NCI-H1105 (cell line): ENCODE data around the gene OLFM1.
A peak's percentile ranks its signal among the peaks of the same experiment; 100 is the strongest.

Experiments used
- DNase-seq: peaks from one replicate; lab custom pipeline; 2025; lab: John Stamatoyannopoulos, UW

OLFM1 gene

DNA sequence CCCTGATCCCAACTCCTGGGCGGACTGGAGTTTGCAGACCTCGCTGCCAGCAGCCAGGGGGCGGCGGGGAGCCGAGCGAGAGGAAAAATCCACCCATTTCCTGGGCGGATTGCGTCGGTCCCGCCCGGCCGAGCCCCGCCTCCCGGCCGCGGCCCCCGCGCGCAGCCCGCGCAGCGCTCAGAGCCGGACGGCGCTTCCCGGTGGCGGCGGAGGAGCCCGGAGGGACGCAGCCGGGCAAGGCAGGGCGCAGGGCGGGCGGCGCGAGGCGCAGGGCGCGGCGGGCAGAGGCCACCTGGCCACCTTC lies at the start of gene OLFM1:
OLFM1 (plus strand) TSS at position 180 of the 304 bp plus-strand sequence. CDS start 322 bp downstream, outside the sequence.
- DNase-seq: peak; percentile 79

- DNase-seq: no peak
Measured at GRCh38 chr9:135038331-135038730, 49.1 kb upstream of the OLFM1 start.

DNA sequence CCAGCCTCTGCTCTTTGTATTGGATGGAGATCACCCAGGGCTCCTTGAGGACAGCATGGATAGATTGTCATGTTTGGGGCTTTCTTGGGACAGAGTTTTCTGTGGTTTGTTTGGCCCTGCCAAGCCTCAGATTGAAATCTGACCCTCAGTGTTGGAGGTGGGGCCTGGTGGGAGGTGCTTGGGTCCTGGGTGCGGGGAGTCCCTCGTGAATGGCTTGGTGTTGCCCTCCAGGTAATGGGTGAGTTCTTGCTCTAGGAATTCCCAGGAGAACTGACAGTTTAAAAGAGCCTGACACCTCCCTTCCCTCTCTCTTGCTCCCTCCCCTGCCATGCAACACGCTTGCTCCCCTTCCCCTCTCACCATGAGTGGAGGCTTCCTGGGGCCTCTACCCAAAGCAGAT lies 48.6 kb upstream of the OLFM1 start:
- no peak for DNase-seq

DNA sequence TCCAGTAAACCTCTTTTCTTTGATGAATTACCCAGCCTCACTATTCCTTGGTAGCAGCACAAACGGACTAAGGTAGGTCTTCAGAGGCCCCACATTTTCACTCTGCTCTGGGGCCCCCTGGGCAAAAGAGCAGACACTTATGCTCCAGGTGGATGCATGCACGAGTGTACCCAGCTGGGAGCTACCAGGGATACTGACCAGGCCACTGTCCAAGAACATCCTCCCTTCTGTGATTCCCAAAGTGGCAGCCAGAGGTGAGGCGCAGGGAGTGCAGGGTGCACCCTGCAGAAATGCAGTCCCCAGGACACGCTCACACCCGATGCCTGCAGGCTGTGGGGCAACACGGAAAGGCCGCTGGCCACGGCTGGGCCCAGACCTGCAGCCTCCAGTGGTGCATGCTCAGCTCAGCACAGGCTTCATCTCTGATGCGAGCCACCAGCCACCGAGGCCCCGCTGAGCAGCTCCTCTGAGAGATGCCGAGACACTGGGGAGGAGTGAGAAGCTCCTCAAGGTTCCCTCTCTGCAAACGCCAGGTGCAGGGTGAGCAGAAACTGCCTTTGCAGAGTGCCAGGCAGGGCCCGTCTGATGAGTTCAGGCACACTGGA lies 48.1 kb upstream of the OLFM1 start:
- DNase-seq: no peak

DNA sequence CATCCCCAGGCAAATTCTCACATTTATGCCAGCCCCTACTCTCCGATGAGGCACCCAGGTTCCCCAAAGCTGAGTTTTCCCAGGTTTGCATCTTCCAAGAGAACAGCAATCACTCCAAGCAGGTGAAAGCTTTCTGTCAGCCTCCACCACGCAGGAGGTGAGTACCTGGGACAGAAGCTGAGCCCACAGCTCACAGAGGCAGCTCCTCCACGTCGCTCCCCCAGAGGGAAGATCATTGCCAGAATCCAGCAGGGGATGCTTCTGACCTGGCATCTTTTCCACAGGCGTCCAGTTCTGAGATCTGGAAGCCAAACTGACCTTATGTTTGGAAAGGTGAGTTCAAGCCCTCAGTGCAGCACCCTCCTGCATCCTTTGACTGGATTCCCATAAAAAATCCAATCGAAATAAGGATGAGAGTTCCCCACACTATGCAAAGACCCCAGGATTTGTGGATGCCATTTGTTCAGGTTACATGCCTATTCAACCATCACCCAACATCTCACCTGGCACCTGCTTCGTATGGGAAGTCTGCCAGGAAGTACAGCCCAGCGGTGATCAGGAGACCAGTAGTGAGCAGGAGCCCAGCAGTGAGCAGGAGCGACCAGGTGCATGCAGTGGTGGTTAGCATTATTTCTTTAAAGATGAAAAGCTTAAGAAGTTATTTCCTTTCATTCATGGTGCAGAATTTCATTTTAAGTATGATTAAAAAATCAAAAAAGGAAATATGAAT lies 47.4 kb upstream of the OLFM1 start:
- DNase-seq: peak; percentile 65

DNA sequence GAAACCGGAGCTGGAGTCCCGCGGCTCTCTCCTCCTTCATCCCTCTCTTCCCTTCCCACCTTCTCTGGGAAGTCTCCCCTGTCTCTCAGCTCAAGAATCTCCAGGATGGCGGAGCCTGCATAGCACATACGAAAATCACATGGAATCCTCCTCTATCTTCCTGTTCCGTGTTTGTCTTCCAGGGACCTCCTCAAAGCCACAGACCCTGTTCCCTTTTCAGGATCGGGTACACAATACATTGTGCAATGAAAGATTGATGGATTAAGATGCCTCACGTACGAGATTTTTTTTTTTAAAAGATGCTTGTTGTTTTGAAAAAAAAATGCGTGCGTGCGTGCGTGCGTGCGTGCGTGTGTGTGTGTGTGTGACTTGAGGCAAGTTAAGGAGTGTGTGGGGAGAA lies 46.6 kb upstream of the OLFM1 start:
- DNase-seq: no peak

DNA sequence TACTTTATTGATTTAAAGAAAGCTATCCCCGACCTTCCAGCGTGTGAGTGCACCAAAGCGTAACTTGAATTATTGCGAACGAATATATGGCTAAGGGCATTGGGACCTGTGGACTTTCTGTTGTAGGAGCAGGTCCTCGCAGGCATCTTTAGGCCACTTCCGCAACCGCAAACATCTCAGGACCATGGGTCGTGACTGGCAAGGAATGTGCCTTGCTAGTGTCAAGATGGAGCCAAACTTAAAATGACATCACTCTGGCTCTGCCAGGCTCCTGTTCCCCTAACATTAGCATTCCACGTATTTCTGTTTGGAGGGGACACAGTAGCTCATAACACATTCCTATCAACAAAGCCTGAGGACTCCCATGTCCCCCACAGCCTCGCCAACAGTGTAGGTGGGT lies 44.1 kb upstream of the OLFM1 start:
- DNase-seq: no peak

- DNase-seq: no peak
Measured at GRCh38 chr9:135045264-135045927, 42.1 kb upstream of the OLFM1 start.

- DNase-seq: no peak
Measured at GRCh38 chr9:135045928-135046738, 41.3 kb upstream of the OLFM1 start.

DNA sequence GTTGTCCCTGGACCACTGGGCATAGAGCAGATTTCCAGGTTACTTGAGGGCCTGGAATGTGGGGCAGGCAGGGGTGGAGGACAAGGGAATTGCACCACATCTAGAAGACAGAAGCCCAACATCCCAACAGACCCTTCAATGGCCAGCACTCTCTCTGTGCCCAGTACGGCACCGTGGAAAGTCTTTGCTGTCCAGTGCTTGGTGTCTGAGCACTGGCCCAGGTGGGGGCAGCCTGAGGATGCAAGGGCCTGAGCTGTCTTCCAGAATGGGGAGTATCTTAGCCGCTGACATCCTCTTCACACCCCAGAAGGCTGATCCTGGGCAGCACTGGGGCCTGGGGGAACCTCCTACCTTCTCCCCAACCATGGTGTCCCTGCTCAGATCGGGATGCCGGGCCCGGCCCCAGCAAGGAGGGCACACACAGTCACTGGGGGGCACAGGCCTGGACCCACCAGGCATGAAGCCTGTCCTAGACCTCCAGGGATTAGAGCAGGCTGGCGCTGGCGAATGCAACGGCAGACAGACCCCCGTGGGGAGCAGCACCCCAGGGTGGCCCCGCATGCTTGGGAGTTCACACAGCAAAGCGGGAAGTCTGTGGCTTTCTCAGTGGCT lies 40.6 kb upstream of the OLFM1 start:
- no peak for DNase-seq

GRCh38 chr9:135047521-135047920 lies 39.9 kb upstream of the OLFM1 start:
- no peak for DNase-seq

DNA sequence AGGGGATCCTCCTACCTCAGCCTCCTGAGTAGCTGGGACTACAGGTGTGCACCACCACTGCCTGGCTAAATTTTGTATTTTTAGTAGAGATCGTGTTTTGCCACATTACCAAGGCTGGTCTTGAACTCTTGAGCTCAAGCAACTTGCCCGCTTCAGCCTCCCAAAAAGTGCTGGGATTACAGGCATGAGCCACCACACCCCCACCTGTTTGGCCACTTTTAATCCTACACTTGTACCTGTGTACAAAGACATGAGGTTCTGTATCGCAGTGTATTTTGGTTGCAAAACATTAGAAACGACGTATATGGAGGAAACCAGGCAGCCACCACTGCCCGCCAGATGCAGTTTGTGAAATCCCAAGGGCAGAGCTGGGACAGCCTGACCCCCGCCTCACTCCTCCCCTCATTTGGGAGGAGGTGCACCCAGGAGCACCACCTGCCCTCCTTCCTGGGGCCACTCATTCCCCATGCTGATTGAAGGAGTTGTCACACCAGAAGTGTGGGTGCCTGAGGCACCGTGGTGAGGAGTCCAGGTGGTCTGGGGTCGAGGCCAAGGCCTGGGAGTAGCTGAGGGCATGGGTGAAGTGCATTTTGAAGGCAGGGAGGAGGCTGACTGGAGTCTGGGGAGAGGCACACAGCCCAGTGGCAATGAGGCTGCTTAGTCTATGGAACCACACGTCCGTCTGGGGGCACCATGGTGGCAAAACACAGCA lies 39.3 kb upstream of the OLFM1 start:
- DNase-seq: no peak

GRCh38 chr9:135048758-135049444 lies 38.6 kb upstream of the OLFM1 start:
- DNase-seq: no peak

DNA sequence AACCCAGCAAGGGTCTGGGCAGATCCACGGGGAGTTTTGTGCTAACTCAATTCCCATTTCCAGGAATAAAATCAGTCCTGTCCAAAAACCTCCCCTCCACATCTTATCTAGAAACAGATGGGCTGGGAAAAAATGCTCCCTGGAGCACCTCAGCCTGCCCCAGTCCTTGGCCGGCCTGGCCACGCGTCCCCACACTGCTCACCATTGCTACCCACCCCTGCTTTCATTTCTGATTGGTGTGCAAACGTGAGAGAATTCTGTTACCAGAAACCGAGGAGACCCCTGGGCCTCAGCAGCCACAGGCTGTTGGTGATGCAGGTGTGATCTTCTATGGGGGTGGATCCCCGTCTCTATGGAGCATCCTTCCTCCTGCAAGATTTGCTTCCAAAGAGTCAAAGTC lies 38.0 kb upstream of the OLFM1 start:
- DNase-seq: no peak

GRCh38 chr9:135050072-135050990 lies 37.1 kb upstream of the OLFM1 start:
- DNase-seq: no peak

- DNase-seq: no peak
Measured at GRCh38 chr9:135051316-135052038, 36.0 kb upstream of the OLFM1 start.

DNA sequence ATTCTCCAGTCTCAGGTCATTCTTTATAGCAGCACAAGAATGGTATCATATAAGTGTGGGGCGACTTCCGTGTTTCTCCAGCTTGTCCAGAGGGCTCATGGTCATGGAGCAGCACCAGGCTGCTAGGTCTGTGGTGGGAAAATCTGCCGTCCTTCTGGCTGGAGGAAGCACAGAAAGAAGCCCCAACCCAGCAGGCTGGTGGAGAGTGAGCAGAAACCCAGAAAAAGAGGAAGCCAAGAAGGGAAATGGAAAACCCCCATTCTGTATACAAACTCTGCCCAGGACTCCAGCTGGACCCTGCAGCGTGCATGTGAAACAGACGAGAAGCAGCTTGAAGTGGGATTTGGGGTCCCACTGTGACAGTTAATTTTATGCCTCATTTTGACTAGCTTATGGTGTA lies 34.3 kb upstream of the OLFM1 start:
- DNase-seq: no peak

DNA sequence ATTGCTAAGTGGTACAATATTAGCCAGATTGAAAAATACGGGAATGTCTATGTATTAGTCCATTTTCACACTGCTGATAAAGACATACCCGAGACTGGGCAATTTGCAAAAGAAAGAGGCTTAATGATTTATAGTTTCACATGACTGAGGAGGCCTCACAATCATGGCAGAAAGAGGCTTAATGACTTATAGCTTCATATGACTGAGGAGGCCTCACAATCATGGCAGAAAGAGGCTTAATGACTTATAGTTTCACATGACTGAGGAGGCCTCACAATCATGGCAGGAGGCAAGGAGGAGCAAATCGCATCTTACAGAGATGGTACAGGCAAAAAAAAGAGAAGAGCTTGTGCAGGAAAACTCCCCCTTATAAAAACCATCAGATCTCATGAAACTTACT lies 32.3 kb upstream of the OLFM1 start:
- no peak for DNase-seq

DNA sequence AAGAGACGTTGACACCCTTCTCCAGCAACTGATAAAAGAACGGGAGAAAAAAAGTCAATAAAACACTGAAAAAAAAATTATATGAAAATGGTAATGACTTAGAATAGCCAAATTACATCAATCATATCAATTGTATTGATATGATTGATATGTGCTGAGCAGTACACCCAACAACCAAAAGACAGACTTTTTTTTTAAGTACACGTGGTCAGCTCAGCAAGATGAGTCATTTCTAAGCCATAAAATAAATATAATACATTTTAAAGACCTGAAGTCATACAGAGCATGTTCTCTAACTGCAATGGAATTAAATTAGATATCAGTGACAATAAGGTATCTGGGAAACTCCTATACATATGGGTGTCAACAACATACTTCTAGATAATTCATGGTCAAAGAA lies 30.9 kb upstream of the OLFM1 start:
- DNase-seq: no peak
